Stimulated activated CD4-positive, alpha-beta T cell treated with anti-CD3 and anti-CD28 coated beads, TNF-alpha, amount 100 ng/mL, for 4 hours (primary cell): Measurements from ENCODE around the gene TMEM190.

Experiments used
- DNase-seq, 3 experiments: peaks; one replicate each; pipeline ENCODE4 v3.0.0-alpha.2; 2020; ENCODE audit warnings: low read depth in 3 of 3

TMEM190 gene

GRCh38 chr19:55352040-55352439, 24.6 kb upstream of the TMEM190 start:
- no peak for DNase-seq

GRCh38 chr19:55352549-55353145, 24.0 kb upstream of the TMEM190 start:
- DNase-seq, result no peak

- no peak for DNase-seq
These were observed 23.2 kb upstream of the TMEM190 start for GRCh38 chr19:55353356-55353802.

GRCh38 chr19:55353803-55354697, 22.6 kb upstream of the TMEM190 start:
- DNase-seq, result peak; percentile 35 to 46 (median 35)

- DNase-seq, result no peak
These were observed 21.9 kb upstream of the TMEM190 start, which contains the start of gene COX6B2 for GRCh38 chr19:55354698-55355212. Gene COX6B2 (minus strand): TSS chr19:55354719. CDS start chr19:55354521, 198 bp downstream.

GRCh38 chr19:55355213-55355821, 21.3 kb upstream of the TMEM190 start:
- no peak for DNase-seq

GRCh38 chr19:55358493-55358892, 18.1 kb upstream of the TMEM190 start:
- no peak for DNase-seq

GRCh38 chr19:55358943-55359908, 17.4 kb upstream of the TMEM190 start:
- no peak for DNase-seq

GRCh38 chr19:55360902-55361301, 15.7 kb upstream of the TMEM190 start:
- no peak for DNase-seq

- no peak for DNase-seq
These were observed 14.2 kb upstream of the TMEM190 start for GRCh38 chr19:55362174-55362989.

- DNase-seq, result no peak
These were observed 13.5 kb upstream of the TMEM190 start, which contains the start of gene GARIN5B for GRCh38 chr19:55362990-55363716. Gene GARIN5B (minus strand): TSS chr19:55363260. CDS start chr19:55363066, 194 bp downstream.

- no peak for DNase-seq
These were observed 11.4 kb upstream of the TMEM190 start for GRCh38 chr19:55365245-55365644.

- no peak for DNase-seq
These were observed 10.7 kb upstream of the TMEM190 start for GRCh38 chr19:55365964-55366363.

GRCh38 chr19:55366790-55367189, 9.8 kb upstream of the TMEM190 start:
- DNase-seq, result no peak

- no peak for DNase-seq
These were observed 8.5 kb upstream of the TMEM190 start for GRCh38 chr19:55368106-55368505.

- no peak for DNase-seq
These were observed 7.7 kb upstream of the TMEM190 start for GRCh38 chr19:55368701-55369563.

GRCh38 chr19:55369653-55370304, 6.8 kb upstream of the TMEM190 start:
- DNase-seq, result no peak
